GM12878 (cell line): ENCODE results near the gene APC2. TPM values are rescaled to one million over a fixed set of nuclear protein-coding genes. Genes with fewer than 3 reads are reported as not detected.

Source experiments
- ATAC-seq: fragments of 200-7000 bp; cut with Tn5 transposase; 3 replicates; pipeline ENCODE4 v1.9.1; 2020; ENCODE audit warnings: mild to moderate bottlenecking, moderate library complexity
- BruUV-seq: library from RNA; stranded (reverse); fragments of 400-500 nt; replicated peaks from 2 replicates; lab custom pipeline; 2021; lab: Mats Ljungman, UMichigan
- CTCF ChIA-PET: fragments of 300-600 bp; sonication (Branson Sonifier 250); formaldehyde crosslinking; extraction: SDS; loops from one replicate; lab custom pipeline; 2021; ENCODE audit warnings: inconsistent platforms; lab: Yijun Ruan, JAX
- POLR2A ChIA-PET: fragments of 350-600 bp; formaldehyde crosslinking; extraction: SDS; loops from one replicate; lab custom pipeline; 2021; ENCODE audit warnings: inconsistent platforms; lab: Charles Lee
- RAD21 ChIA-PET: fragments of 300-600 bp; sonication (Branson Sonifier 250); formaldehyde crosslinking; loops from one replicate; lab custom pipeline; 2023; ENCODE audit warnings: antibody characterized with exemption; ENCODE audit not compliant: unreplicated experiment; lab: Charles Lee
- SMC1A ChIA-PET: fragments of 300-600 bp; sonication (Branson Sonifier 250); formaldehyde crosslinking; loops from one replicate; lab custom pipeline; 2023; ENCODE audit not compliant: unreplicated experiment, uncharacterized antibody; lab: Charles Lee
- DNase-seq: peaks from one replicate; pipeline ENCODE4 v3.0.0-alpha.2; 2011; ENCODE audit warnings: low read depth, low spot score
- FAIRE-seq: peaks from 3 replicates; lab custom pipeline; 2011; peaks lifted over from hg19 to GRCh38; lab: Jason Lieb, UNC
- H2AFZ ChIP-seq: 2 replicates; pipeline ENCODE4 v1.6.0; 2011; ENCODE audit warnings: low read depth, low read length, control low read depth; ENCODE audit not compliant: control insufficient read depth
- H3K27ac ChIP-seq: 2 replicates; pipeline ENCODE4 v1.5.1; 2011; ENCODE audit warnings: control low read depth; ENCODE audit not compliant: control insufficient read depth, insufficient read depth
- H3K27me3 ChIP-seq, 2 experiments: replicated peaks in 1 of 2; 2 replicates each; pipeline versions ENCODE4 v1.6.0 to v1.6.1; 2011; ENCODE audit warnings: low read length in 1 of 2; ENCODE audit not compliant: control insufficient read depth in 2 of 2, insufficient read depth in 2 of 2
- H3K36me3 ChIP-seq, 2 experiments: 2 replicates each; pipeline ENCODE4 v1.5.1; 2011; ENCODE audit warnings: low read length in 1 of 2; ENCODE audit not compliant: control insufficient read depth in 2 of 2, insufficient read depth in 2 of 2
- H3K4me1 ChIP-seq: 2 replicates; pipeline ENCODE4 v1.6.1; 2011; ENCODE audit warnings: mild to moderate bottlenecking, low read length, moderate library complexity, mixed read lengths; ENCODE audit not compliant: control insufficient read depth, insufficient read depth
- H3K4me2 ChIP-seq: 2 replicates; pipeline ENCODE4 v1.6.0; 2011; ENCODE audit warnings: control low read depth; ENCODE audit not compliant: control insufficient read depth, insufficient read depth
- H3K4me3 ChIP-seq: fragments of 200-600 bp; sonication (generic); 2 replicates; pipeline ENCODE4 v1.5.1; 2016
- H3K79me2 ChIP-seq: 2 replicates; pipeline ENCODE4 v1.6.0; 2011; ENCODE audit warnings: low read length; ENCODE audit not compliant: control insufficient read depth, insufficient read depth
- H3K9ac ChIP-seq: 2 replicates; pipeline ENCODE4 v1.8.0; 2011; ENCODE audit warnings: low read length, control low read depth, mixed read lengths; ENCODE audit not compliant: control insufficient read depth, insufficient read depth
- H3K9me3 ChIP-seq: replicated peaks from 3 replicates; pipeline ENCODE4 v1.5.1; 2011; ENCODE audit warnings: mild to moderate bottlenecking, low read length; ENCODE audit not compliant: control insufficient read depth, insufficient read depth
- H4K20me1 ChIP-seq: 2 replicates; pipeline ENCODE4 v1.6.0; 2011; ENCODE audit not compliant: control insufficient read depth, insufficient read depth
- CREM ChIP-seq: IDR thresholded peaks from 2 replicates; pipeline ENCODE4 v1.6.1; 2014; ENCODE audit warnings: antibody characterized with exemption, low read depth
- MYC ChIP-seq: IDR thresholded peaks from 2 replicates; pipeline ENCODE4 v1.6.1; 2011; ENCODE audit warnings: mild to moderate bottlenecking, low read length, moderate library complexity, inconsistent platforms; ENCODE audit not compliant: insufficient read depth, insufficient replicate concordance, insufficient read length, severe bottlenecking
- NFYA ChIP-seq: IDR thresholded peaks from 2 replicates; pipeline ENCODE4 v1.6.1; 2011; ENCODE audit warnings: low read depth, mild to moderate bottlenecking, low read length, improper control_type of control experiment, borderline replicate concordance
- NRF1 ChIP-seq: conservative IDR thresholded peaks from 2 replicates; pipeline ENCODE4 v1.6.1; 2011; ENCODE audit warnings: mild to moderate bottlenecking, low read depth, low read length, improper control_type of control experiment
- PAX8 ChIP-seq: fragments of 450-650 bp; IDR thresholded peaks from 2 replicates; pipeline ENCODE4 v1.6.1; 2017; ENCODE audit warnings: mild to moderate bottlenecking, moderate library complexity
- STAT1 ChIP-seq: fragments of 450-650 bp; conservative IDR thresholded peaks from 2 replicates; pipeline ENCODE4 v1.6.1; 2014; ENCODE audit warnings: antibody characterized with exemption, mild to moderate bottlenecking
- SUZ12 ChIP-seq: fragments of 200-600 bp; sonication (generic); IDR thresholded peaks from one replicate; pipeline ENCODE4 v1.6.1; 2018; ENCODE audit warnings: antibody characterized with exemption, mild to moderate bottlenecking; ENCODE audit not compliant: unreplicated experiment
- TCF12 ChIP-seq: IDR thresholded peaks from 2 replicates; pipeline ENCODE4 v1.6.1; 2011; ENCODE audit warnings: low read depth, mild to moderate bottlenecking, low read length
- TCF7 ChIP-seq: IDR thresholded peaks from 2 replicates; pipeline ENCODE4 v1.6.1; 2014; ENCODE audit warnings: antibody characterized with exemption, borderline replicate concordance
- WRNIP1 ChIP-seq: IDR thresholded peaks from 2 replicates; pipeline ENCODE4 v1.6.1; 2011; ENCODE audit warnings: low read depth, low read length, improper control_type of control experiment, borderline replicate concordance
- ZBED1 ChIP-seq: IDR thresholded peaks from 2 replicates; pipeline ENCODE4 v1.6.1; 2016; ENCODE audit warnings: borderline replicate concordance
- ZNF384 ChIP-seq: IDR thresholded peaks from 2 replicates; pipeline ENCODE4 v1.6.1; 2012; ENCODE audit warnings: low read depth, mild to moderate bottlenecking, low read length, improper control_type of control experiment, borderline replicate concordance
- WGBS: methylation state at CpG from one replicate; pipeline ENCODE4 v1.1.6; 2016; ENCODE audit warnings: low lambda C conversion rate; ENCODE audit not compliant: insufficient replicate concordance, insufficient coverage; ENCODE audit errors: missing lambda C conversion rate; 5-methylcytosine and 5-hydroxymethylcytosine counted together
- in situ Hi-C: fragments of 300-500 bp; cut with MboI; formaldehyde crosslinking; loops from 9 replicates; pipeline ENCODE4 v1.14.3; 2018; ENCODE audit warnings: mixed read lengths
- intact Hi-C: fragments of 100-400 bp; cut with micrococcal nuclease; formaldehyde crosslinking; loops from one replicate; pipeline ENCODE4 v1.14.2; 2022; ENCODE audit not compliant: unreplicated experiment
- polyA plus RNA-seq, 11 experiments: library from polyadenylated mRNA; depleted of rRNA in 4 of 11; unstranded in 6 of 11; stranded (reverse) in 5 of 11; fragments of >200 nt; fragmentation: Nextera tagmentation in 4 of 11; fragmentation: Illumina TruSeq in 1 of 11; extraction: Ambion mirVana in 4 of 11; extraction: Trizol in 1 of 11; gene quantifications; 1 replicate in 1 of 11; 2 replicates in 10 of 11; pipeline versions ENCODE4 v1.2.1 to v1.2.3, GENCODE V29; 2011 to 2016; ENCODE audit warnings: inconsistent platforms in 2 of 11, missing spikeins in 2 of 11, low read depth in 1 of 11
- total RNA-seq, 4 experiments: library from RNA; depleted of rRNA in 3 of 4; stranded (reverse); fragments of >200 nt in 3 of 4; fragmentation: Illumina TruSeq in 1 of 4; extraction: Trizol in 1 of 4; gene quantifications; 2 replicates each; pipeline versions ENCODE4 v1.2.1 to v1.2.3, GENCODE V29; 2013 to 2021
- TF ChIP-seq, protein P1 (sequence below): fragments of 450-650 bp; IDR thresholded peaks from 2 replicates; pipeline ENCODE4 v1.6.1; 2017; ENCODE audit warnings: antibody characterized with exemption, mild to moderate bottlenecking, moderate library complexity

Gene APC2
- total and polyA plus RNA-seq, 10 of the 15 experiments (the other 5 are each of a cell fraction or from before 2014, with no cell fraction given) = under 0.01 to 0.73 (median 0.04) TPM; not detected in 5

DNA sequence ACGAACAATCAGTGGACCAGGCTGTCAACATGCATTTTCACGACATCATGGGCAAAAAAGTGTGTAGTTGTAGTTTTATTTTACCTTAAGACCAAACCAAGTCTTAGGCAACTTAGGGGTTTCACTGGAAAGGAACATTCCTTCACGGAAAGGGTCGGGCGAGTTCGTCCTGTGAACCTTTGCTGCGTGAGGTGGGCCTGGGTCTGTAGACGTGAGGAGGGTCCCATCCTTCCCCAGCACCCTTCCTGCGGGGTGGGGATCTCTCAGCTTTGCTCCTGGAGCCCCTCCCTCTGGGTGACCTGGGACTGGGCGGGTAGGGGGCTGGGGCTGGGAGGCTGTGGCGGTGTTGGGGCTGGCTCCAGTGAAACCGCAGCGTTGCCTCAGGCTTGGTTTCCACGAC is 24.0 kb upstream of the APC2 start:
- Histone ChIP-seq H3K27ac (no peak overlapping the region), H3K79me2 (no peaks in the 10 kb centered on the region), H3K36me3 (peaks cover 19 to 61% of the 10 kb centered on the region in 2 experiments), H2AFZ (no peak overlapping the region), H4K20me1 (no peaks in the 10 kb centered on the region), H3K9me3 (no peaks in the 10 kb centered on the region), H3K27me3 (no peaks in the 10 kb centered on the region), H3K4me3 (no peak overlapping the region), H3K4me1 (no peaks in the 10 kb centered on the region), H3K4me2 (no peak overlapping the region), H3K9ac (no peak overlapping the region)
- ChIA-PET POLR2A (no interaction called here), RAD21 (no interaction called here), SMC1A (no interaction called here), CTCF (no interaction called here)
- no peak for FAIRE-seq
- intact Hi-C loops = no loop called here
- DNase-seq = no peak
- in situ Hi-C loops = no loop called here
- 97% methylated on average over 14 of the region's 14 CpGs for WGBS
- TF ChIP-seq CREM (no peak), STAT1 (no peak), NFYA (no peak), NRF1 (no peak), PAX8 (no peak), ZBED1 (no peak)
- no peak for ATAC-seq
- BruUV-seq = no TSS peak

GRCh38 chr19:1426736-1427135 is 23.2 kb upstream of the APC2 start:
- ATAC-seq (no peak), DNase-seq (no peak), FAIRE-seq (no peak)
- RAD21 ChIA-PET = no interaction called here
- Histone ChIP-seq H3K27me3 (no peaks in the 10 kb centered on the region), H3K4me2 (no peak overlapping the region), H3K9me3 (no peaks in the 10 kb centered on the region), H3K79me2 (no peaks in the 10 kb centered on the region), H3K4me1 (no peaks in the 10 kb centered on the region), H3K4me3 (no peak overlapping the region), H3K36me3 (peaks cover 19 to 57% of the 10 kb centered on the region in 2 experiments), H2AFZ (no peak overlapping the region), H3K9ac (no peak overlapping the region), H3K27ac (no peak overlapping the region), H4K20me1 (no peaks in the 10 kb centered on the region)
- TF ChIP-seq, protein P1, sequence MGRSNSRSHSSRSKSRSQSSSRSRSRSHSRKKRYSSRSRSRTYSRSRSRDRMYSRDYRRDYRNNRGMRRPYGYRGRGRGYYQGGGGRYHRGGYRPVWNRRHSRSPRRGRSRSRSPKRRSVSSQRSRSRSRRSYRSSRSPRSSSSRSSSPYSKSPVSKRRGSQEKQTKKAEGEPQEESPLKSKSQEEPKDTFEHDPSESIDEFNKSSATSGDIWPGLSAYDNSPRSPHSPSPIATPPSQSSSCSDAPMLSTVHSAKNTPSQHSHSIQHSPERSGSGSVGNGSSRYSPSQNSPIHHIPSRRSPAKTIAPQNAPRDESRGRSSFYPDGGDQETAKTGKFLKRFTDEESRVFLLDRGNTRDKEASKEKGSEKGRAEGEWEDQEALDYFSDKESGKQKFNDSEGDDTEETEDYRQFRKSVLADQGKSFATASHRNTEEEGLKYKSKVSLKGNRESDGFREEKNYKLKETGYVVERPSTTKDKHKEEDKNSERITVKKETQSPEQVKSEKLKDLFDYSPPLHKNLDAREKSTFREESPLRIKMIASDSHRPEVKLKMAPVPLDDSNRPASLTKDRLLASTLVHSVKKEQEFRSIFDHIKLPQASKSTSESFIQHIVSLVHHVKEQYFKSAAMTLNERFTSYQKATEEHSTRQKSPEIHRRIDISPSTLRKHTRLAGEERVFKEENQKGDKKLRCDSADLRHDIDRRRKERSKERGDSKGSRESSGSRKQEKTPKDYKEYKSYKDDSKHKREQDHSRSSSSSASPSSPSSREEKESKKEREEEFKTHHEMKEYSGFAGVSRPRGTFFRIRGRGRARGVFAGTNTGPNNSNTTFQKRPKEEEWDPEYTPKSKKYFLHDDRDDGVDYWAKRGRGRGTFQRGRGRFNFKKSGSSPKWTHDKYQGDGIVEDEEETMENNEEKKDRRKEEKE = no peak
- TF ChIP-seq TCF7 (no peak), TCF12 (no peak), SUZ12 (no peak), WRNIP1 (no peak), ZNF384 (no peak), MYC (no peak)
- 86% methylated on average over 9 of the region's 9 CpGs for WGBS
- no TSS peak for BruUV-seq
- SMC1A ChIA-PET = no interaction called here
- intact Hi-C loops = no loop called here
- POLR2A ChIA-PET = interaction anchor here (0.5 kb wide), 1 partner anchor 292 kb away, joined by 3 read pairs; no protein-coding TSS in a partner anchor
- in situ Hi-C loops = no loop called here
- CTCF ChIA-PET = no interaction called here
